Epithelial cell of esophagus (primary cell): ENCODE data around the gene VEPH1.
A peak's percentile ranks its signal among the peaks of the same experiment; 100 is the strongest.

ENCODE experiments used
- DNase-seq: peaks from one replicate; pipeline ENCODE4 v3.0.0; 2010; ENCODE audit warnings: low read depth
- H3K4me3 ChIP-seq: 2 replicates; pipeline ENCODE4 v1.5.1; 2011; ENCODE audit warnings: mild to moderate bottlenecking, low read length, control low read depth
- CTCF ChIP-seq: IDR thresholded peaks from 2 replicates; pipeline ENCODE4 v1.5.1; 2011; ENCODE audit warnings: low read depth, mild to moderate bottlenecking, low read length, control low read depth, inconsistent platforms; ENCODE audit not compliant: insufficient read depth; ENCODE audit errors: missing control alignments

VEPH1 gene

GRCh38 chr3:157410945-157411344 lies 92.3 kb downstream of the VEPH1 start:
- no peak for DNase-seq
- H3K4me3 ChIP-seq = no peak overlapping the region
- no peak for TF ChIP-seq CTCF

GRCh38 chr3:157409516-157409915 lies 93.7 kb downstream of the VEPH1 start:
- no peak for DNase-seq
- no peak for TF ChIP-seq CTCF

GRCh38 chr3:157408499-157409149 lies 94.6 kb downstream of the VEPH1 start:
- DNase-seq = peak; percentile 81
- TF ChIP-seq CTCF = no peak
- H3K4me3 ChIP-seq = no peak overlapping the region

More at GRCh38 chr3:157409516-157409915, 93.7 kb downstream of the VEPH1 start:
- no peak overlapping the region for H3K4me3 ChIP-seq

- peak; percentile 28 for DNase-seq
- no peak overlapping the region for H3K4me3 ChIP-seq
- TF ChIP-seq CTCF = no peak
These were observed 95.4 kb downstream of the VEPH1 start for GRCh38 chr3:157407769-157408168.

- DNase-seq = no peak
- no peak overlapping the region for H3K4me3 ChIP-seq
- TF ChIP-seq CTCF = no peak
These were observed 96.8 kb downstream of the VEPH1 start for GRCh38 chr3:157406394-157406793.

- no peak overlapping the region for H3K4me3 ChIP-seq
- peak; percentile 29 for DNase-seq
- no peak for TF ChIP-seq CTCF
These were observed 97.8 kb downstream of the VEPH1 start for GRCh38 chr3:157405457-157405856.

GRCh38 chr3:157404381-157404780 lies 98.8 kb downstream of the VEPH1 start:
- H3K4me3 ChIP-seq = no peak overlapping the region
- TF ChIP-seq CTCF = no peak
- DNase-seq = no peak
